LNCaP clone FGC (cell line): ENCODE results near the gene TEKT1.
A peak's percentile ranks its signal among the peaks of the same experiment; 100 is the strongest.

Experiments used
- DNase-seq: peaks from one replicate; pipeline ENCODE4 v3.0.0-alpha.2; 2011; ENCODE audit warnings: low read depth
- H3K4me3 ChIP-seq: 2 replicates; pipeline ENCODE4 v1.5.1; 2011; ENCODE audit warnings: mild to moderate bottlenecking, low read depth, low read length, control low read depth
- TF ChIP-seq, protein P1 (sequence below): IDR thresholded peaks from 2 replicates; pipeline ENCODE4 v1.5.1; 2012; ENCODE audit warnings: mild to moderate bottlenecking; ENCODE audit not compliant: control insufficient read depth, insufficient read depth; ENCODE audit errors: extremely low read depth

Gene TEKT1

DNA sequence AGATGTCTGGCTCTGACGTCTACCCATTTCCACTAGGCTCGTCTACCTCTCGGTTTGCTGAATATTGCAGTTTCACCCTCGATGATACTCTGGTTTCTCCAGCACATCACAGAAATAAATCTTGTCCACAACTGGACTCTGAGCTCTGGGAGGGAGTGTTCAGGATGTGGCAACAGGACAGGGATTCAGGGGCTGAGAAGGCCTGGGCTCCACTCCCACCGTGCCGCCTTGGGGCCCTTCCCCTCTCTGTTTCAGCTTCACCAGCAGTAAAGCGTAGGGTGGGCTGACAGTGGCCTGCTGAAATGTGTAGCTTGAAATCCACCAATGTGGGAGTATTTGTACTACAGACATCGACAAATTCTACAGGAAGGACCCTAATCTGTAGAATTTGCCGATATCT, 20.0 kb downstream of the TEKT1 start:
- H3K4me3 ChIP-seq = no peak overlapping the region
- TF ChIP-seq, protein P1, sequence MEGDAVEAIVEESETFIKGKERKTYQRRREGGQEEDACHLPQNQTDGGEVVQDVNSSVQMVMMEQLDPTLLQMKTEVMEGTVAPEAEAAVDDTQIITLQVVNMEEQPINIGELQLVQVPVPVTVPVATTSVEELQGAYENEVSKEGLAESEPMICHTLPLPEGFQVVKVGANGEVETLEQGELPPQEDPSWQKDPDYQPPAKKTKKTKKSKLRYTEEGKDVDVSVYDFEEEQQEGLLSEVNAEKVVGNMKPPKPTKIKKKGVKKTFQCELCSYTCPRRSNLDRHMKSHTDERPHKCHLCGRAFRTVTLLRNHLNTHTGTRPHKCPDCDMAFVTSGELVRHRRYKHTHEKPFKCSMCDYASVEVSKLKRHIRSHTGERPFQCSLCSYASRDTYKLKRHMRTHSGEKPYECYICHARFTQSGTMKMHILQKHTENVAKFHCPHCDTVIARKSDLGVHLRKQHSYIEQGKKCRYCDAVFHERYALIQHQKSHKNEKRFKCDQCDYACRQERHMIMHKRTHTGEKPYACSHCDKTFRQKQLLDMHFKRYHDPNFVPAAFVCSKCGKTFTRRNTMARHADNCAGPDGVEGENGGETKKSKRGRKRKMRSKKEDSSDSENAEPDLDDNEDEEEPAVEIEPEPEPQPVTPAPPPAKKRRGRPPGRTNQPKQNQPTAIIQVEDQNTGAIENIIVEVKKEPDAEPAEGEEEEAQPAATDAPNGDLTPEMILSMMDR = no peak
- DNase-seq = no peak

DNA sequence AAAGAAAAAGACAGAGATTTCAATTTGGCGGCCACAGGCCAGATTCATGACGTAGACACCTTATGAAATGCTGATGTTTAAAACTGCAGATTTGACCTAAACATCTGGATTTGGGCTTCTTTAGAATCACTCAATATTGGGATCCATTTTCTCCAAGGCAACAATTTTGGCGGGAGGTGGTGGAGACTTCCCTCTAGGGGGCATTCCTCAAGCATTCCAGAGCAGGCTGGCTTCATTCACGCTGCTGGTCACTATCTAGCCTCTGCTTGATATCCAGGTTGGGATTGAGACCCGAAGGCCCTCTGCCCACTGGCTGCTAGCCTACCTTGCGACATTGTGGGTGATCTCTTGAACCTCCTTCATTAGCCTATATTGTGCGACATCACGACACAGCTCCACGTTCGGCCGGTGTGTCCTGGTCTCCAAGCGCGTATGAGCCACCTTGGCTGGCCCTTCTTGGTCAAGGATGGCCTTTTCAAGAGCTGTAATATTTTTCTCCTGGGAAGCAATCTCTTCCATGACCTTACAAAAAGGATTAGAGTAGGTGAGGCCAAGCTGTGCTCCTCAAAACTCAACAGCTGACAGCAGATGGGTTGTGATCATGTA, 31.0 kb downstream of the TEKT1 start:
- H3K4me3 ChIP-seq = no peak overlapping the region
- TF ChIP-seq, protein P1 = no peak
- DNase-seq = no peak

- DNase-seq = no peak
- TF ChIP-seq, protein P1 = no peak
- H3K4me3 ChIP-seq = no peak overlapping the region
Observed at GRCh38 chr17:6799738-6800137, 31.8 kb downstream of the TEKT1 start.

GRCh38 chr17:6797718-6798351, 33.7 kb downstream of the TEKT1 start:
- peak; percentile 14 for DNase-seq
- TF ChIP-seq, protein P1 = no peak
- H3K4me3 ChIP-seq = no peak overlapping the region

GRCh38 chr17:6796887-6797490, 34.5 kb downstream of the TEKT1 start:
- TF ChIP-seq, protein P1 = no peak
- H3K4me3 ChIP-seq = no peak overlapping the region
- DNase-seq = no peak

- DNase-seq = no peak
- no peak overlapping the region for H3K4me3 ChIP-seq
- TF ChIP-seq, protein P1 = no peak
Observed at GRCh38 chr17:6796017-6796886, 35.3 kb downstream of the TEKT1 start.
